A549 (cell line): ENCODE results near the gene P4HA3. TPM values are rescaled to one million over a fixed set of nuclear protein-coding genes. Genes with fewer than 3 reads are reported as not detected.
A peak's percentile ranks its signal among the peaks of the same experiment; 100 is the strongest.

Source experiments
- ATAC-seq, 2 experiments: fragments of 200-7000 bp in 1 of 2; fragments of >200 bp in 1 of 2; cut with Nextera tagmentation in 1 of 2; cut with Tn5 transposase in 1 of 2; 3 replicates each; pipeline versions ENCODE4 v1.8.0 to v1.9.1; 2018 to 2020; ENCODE audit warnings: mild to moderate bottlenecking in 1 of 2, moderate library complexity in 1 of 2
- CTCF ChIA-PET: fragments of 300-600 bp; sonication (Branson Sonifier 250); formaldehyde crosslinking; extraction: SDS; loops from one replicate; lab custom pipeline; 2021; ENCODE audit warnings: antibody characterized with exemption, inconsistent platforms; lab: Yijun Ruan, JAX
- POLR2A ChIA-PET: fragments of 350-600 bp; formaldehyde crosslinking; extraction: SDS; loops from one replicate; lab custom pipeline; 2021; ENCODE audit warnings: antibody characterized with exemption, inconsistent platforms; lab: Yijun Ruan, JAX
- DNase-seq, 2 experiments: peaks; one replicate each; pipeline versions ENCODE4 v3.0.0 to v3.0.0-alpha.2; 2011 to 2016; ENCODE audit warnings: low read depth in 1 of 2, low spot score in 1 of 2
- FAIRE-seq: peaks from 2 replicates; lab custom pipeline; 2011; peaks lifted over from hg19 to GRCh38; lab: Jason Lieb, UNC
- H3K27ac ChIP-seq, 2 experiments: fragments of >200 bp; sonication (Bioruptor Twin); formaldehyde crosslinking; 3 replicates each; pipeline ENCODE4 v1.5.1; 2016 to 2017
- H3K4me1 ChIP-seq: fragments of >200 bp; sonication (Bioruptor Twin); formaldehyde crosslinking; 3 replicates; pipeline ENCODE4 v1.6.1; 2016
- H3K4me2 ChIP-seq: fragments of >200 bp; sonication (Bioruptor Twin); formaldehyde crosslinking; 3 replicates; pipeline ENCODE4 v1.6.1; 2016
- H3K4me3 ChIP-seq: fragments of >200 bp; sonication (Bioruptor Twin); formaldehyde crosslinking; 3 replicates; pipeline ENCODE4 v1.5.1; 2016
- H3K9me3 ChIP-seq: fragments of >200 bp; sonication (Bioruptor Twin); formaldehyde crosslinking; 3 replicates; pipeline ENCODE4 v1.6.1; 2016
- ATOH8 ChIP-seq: fragments of 250-450 bp; sonication (Bioruptor Pico); IDR thresholded peaks from 2 replicates; pipeline ENCODE4 v1.5.0; 2020; ENCODE audit warnings: low read depth, mild to moderate bottlenecking, moderate library complexity
- CBX2 ChIP-seq: fragments of 200-600 bp; sonication (generic); IDR thresholded peaks from 2 replicates; pipeline ENCODE4 v1.6.1; 2016; ENCODE audit warnings: low read depth, mild to moderate bottlenecking, borderline replicate concordance
- CEBPB ChIP-seq, 2 experiments: fragments of >200 bp in 1 of 2; sonication (Bioruptor Twin) in 1 of 2; formaldehyde crosslinking in 1 of 2; IDR thresholded peaks; 2 replicates each; pipeline ENCODE4 v1.6.1; 2012 to 2016
- CHD2 ChIP-seq: fragments of 150-350 bp; IDR thresholded peaks from 2 replicates; pipeline ENCODE4 v1.6.1; 2014; ENCODE audit warnings: low read length; ENCODE audit not compliant: partially characterized antibody
- CHD4 ChIP-seq: fragments of 200-600 bp; sonication (generic); IDR thresholded peaks from 2 replicates; pipeline ENCODE4 v1.6.1; 2016; ENCODE audit warnings: antibody characterized with exemption, mild to moderate bottlenecking, borderline replicate concordance
- CTCF ChIP-seq: fragments of >200 bp; sonication (Bioruptor Twin); formaldehyde crosslinking; IDR thresholded peaks from 3 replicates; pipeline ENCODE4 v1.5.1; 2016
- EHF ChIP-seq: fragments of 250-450 bp; sonication (Bioruptor Pico); IDR thresholded peaks from 2 replicates; pipeline ENCODE4 v1.5.0; 2020; ENCODE audit warnings: mild to moderate bottlenecking
- FOSB ChIP-seq: fragments of 250-450 bp; sonication (Bioruptor Pico); IDR thresholded peaks from 2 replicates; pipeline ENCODE4 v1.5.0; 2020; ENCODE audit warnings: mild to moderate bottlenecking, moderate library complexity
- FOXS1 ChIP-seq: fragments of 250-450 bp; sonication (Bioruptor Pico); IDR thresholded peaks from 2 replicates; pipeline ENCODE4 v1.5.0; 2020; ENCODE audit warnings: mild to moderate bottlenecking, moderate library complexity
- GATA3 ChIP-seq: IDR thresholded peaks from 2 replicates; pipeline ENCODE4 v1.6.1; 2012; ENCODE audit warnings: borderline replicate concordance
- HES2 ChIP-seq: fragments of >200 bp; sonication (Bioruptor Twin); formaldehyde crosslinking; IDR thresholded peaks from 2 replicates; pipeline ENCODE4 v1.6.1; 2016
- HEYL ChIP-seq: fragments of 250-450 bp; sonication (Bioruptor Pico); IDR thresholded peaks from 2 replicates; pipeline ENCODE4 v1.8.0; 2021; ENCODE audit warnings: mild to moderate bottlenecking, moderate library complexity
- JUN ChIP-seq, 2 experiments: fragments of >200 bp; sonication (Bioruptor Twin); formaldehyde crosslinking; IDR thresholded peaks; 2 replicates in 1 of 2; 3 replicates in 1 of 2; pipeline ENCODE4 v1.6.1; 2016 to 2017
- MAFK ChIP-seq: fragments of 450-650 bp; IDR thresholded peaks from 2 replicates; pipeline ENCODE4 v1.6.1; 2014; ENCODE audit not compliant: partially characterized antibody
- MAZ ChIP-seq: fragments of 150-350 bp; IDR thresholded peaks from 2 replicates; pipeline ENCODE4 v1.6.1; 2014; ENCODE audit warnings: antibody characterized with exemption, low read depth, low read length, borderline replicate concordance
- PHF8 ChIP-seq: fragments of 200-600 bp; sonication (generic); IDR thresholded peaks from 2 replicates; pipeline ENCODE4 v1.6.1; 2016; ENCODE audit warnings: low read depth, mild to moderate bottlenecking, antibody characterized with exemption, moderate library complexity, borderline replicate concordance
- POLR2A ChIP-seq: IDR thresholded peaks from 2 replicates; pipeline ENCODE4 v1.6.1; 2012; ENCODE audit warnings: mild to moderate bottlenecking, low read length
- POLR2AphosphoS2 ChIP-seq: conservative IDR thresholded peaks from 2 replicates; pipeline ENCODE4 v1.6.1; 2012; ENCODE audit warnings: low read length, improper control_type of control experiment, inconsistent platforms
- RAD21 ChIP-seq, 2 experiments: fragments of >200 bp in 1 of 2; sonication (Bioruptor Twin) in 1 of 2; formaldehyde crosslinking in 1 of 2; IDR thresholded peaks in 1 of 2; conservative IDR thresholded peaks in 1 of 2; 2 replicates in 1 of 2; 3 replicates in 1 of 2; pipeline ENCODE4 v1.6.1; 2012 to 2018; ENCODE audit warnings: inconsistent platforms in 1 of 2
- RARB ChIP-seq: fragments of 250-450 bp; sonication (Bioruptor Pico); IDR thresholded peaks from 2 replicates; pipeline ENCODE4 v1.8.0; 2021; ENCODE audit warnings: mild to moderate bottlenecking, moderate library complexity
- RCOR1 ChIP-seq: fragments of 150-350 bp; IDR thresholded peaks from 2 replicates; pipeline ENCODE4 v1.6.1; 2014; ENCODE audit warnings: antibody characterized with exemption, low read length, low read depth
- SMC3 ChIP-seq: fragments of >200 bp; sonication (Bioruptor Twin); formaldehyde crosslinking; IDR thresholded peaks from 3 replicates; pipeline ENCODE4 v1.6.1; 2018; ENCODE audit warnings: inconsistent platforms
- ZFP36 ChIP-seq: fragments of 450-650 bp; IDR thresholded peaks from 2 replicates; pipeline ENCODE4 v1.6.1; 2014; ENCODE audit warnings: borderline replicate concordance; ENCODE audit not compliant: partially characterized antibody
- WGBS: methylation state at CpG from one replicate; pipeline ENCODE4 v1.1.6; 2017; ENCODE audit errors: missing lambda C conversion rate; 5-methylcytosine and 5-hydroxymethylcytosine counted together
- polyA minus RNA-seq: library from RNA; depleted of rRNA, polyadenylated mRNA; stranded (reverse); fragments of >200 nt; gene quantifications from 2 replicates; pipeline ENCODE4 v1.2.3, GENCODE V29; 2011; rRNA and poly(A)+ RNA removed
- polyA plus RNA-seq, 4 experiments: library from polyadenylated mRNA; depleted of rRNA in 3 of 4; stranded (reverse); fragments of >200 nt; fragmentation: RNase III in 1 of 4; extraction: RNeasy Plus Mini Kit Qiagen cat#74134 plus additional on column Dnase treatment in 1 of 4; gene quantifications; 2 replicates in 3 of 4; 3 replicates in 1 of 4; pipeline ENCODE4 v1.2.3, GENCODE V29; 2011 to 2017
- TF ChIP-seq, protein P1 (sequence below): IDR thresholded peaks from 2 replicates; pipeline ENCODE4 v1.6.1; 2012
- TF ChIP-seq, protein P2 (sequence below): IDR thresholded peaks from 2 replicates; pipeline ENCODE4 v1.6.1; 2012; ENCODE audit warnings: low read depth, borderline replicate concordance

P4HA3 gene
- polyA plus RNA-seq (2011; rRNA removed) (50.4 and 58.5 TPM in 2 replicates), polyA plus RNA-seq (2017; fragmentation: RNase III; extraction: RNeasy Plus Mini Kit Qiagen cat#74134 plus additional on column Dnase treatment) (32.3 to 53.1 TPM (median 48.1 TPM) in 3 replicates), polyA minus RNA-seq (24.5 and 33.6 TPM in 2 replicates)
- polyA plus RNA-seq (2012; cell fraction: cytosol; rRNA removed), result 24.8 and 28.3 TPM in 2 replicates
- 31.4 and 44.4 TPM in 2 replicates for polyA plus RNA-seq (2012; cell fraction: nucleus; rRNA removed)

DNA sequence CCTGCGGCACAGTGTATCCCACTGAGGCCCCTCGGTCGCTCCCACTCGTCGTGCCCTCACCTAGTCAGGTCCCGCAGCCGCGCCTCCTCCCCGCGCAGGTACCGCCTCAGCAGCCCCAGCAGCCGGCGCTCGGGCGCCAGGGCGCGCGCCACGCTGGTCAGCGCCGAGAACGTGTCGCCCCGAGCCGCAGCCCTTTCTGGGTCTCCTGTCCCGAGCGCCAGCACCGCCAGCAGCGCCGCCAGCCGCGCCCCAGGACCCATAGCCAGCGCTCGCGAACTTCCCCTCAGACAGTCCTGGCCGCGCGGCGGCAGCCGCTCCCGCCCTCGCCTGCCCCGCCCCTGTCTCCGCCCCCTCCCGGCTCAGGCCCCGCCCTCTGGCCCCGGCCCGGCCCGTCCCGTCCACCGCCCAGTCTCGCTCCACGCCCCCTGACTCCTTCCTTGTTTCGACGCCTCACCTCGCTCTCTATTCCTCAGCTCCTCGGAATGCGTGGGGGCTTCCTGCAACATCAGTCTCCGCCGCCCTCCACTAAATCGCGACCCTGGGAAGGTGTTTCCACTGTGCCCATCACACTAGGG is at the start of gene P4HA3:
Gene P4HA3, minus strand, starts transcription at position 289 of the 575 bp plus-strand sequence. Its CDS starts 29 bp downstream, at position 260.
- CTCF ChIA-PET, result interaction anchor here (0.6 to 3.1 kb wide), 6 partner anchors 31 to 138 kb away, joined by 3 to 11 read pairs (median 3); no protein-coding TSS in a partner anchor

GRCh38 chr11:74357449-74357848 is 46.0 kb upstream of the P4HA3 start:
- FAIRE-seq (no peak), DNase-seq (no peak), ATAC-seq (no peak)
- CTCF ChIA-PET, result interaction anchor here (0.5 to 2.0 kb wide), 4 partner anchors 10 to 717 kb away, joined by 3 to 5 read pairs (median 4); no protein-coding TSS in a partner anchor
- no peaks in the 10 kb centered on the region for H3K4me1 ChIP-seq
- H3K9me3 ChIP-seq, result peaks cover 6% of the 10 kb centered on the region; the same call in 1 of the 3 replicates
- TF ChIP-seq PHF8 (no peak), RARB (CRISPR knock-in tag) (no peak), MAZ (no peak), HES2 (no peak), CEBPB (IDR thresholded peaks at IDR 0.05) (no peak), EHF (CRISPR knock-in tag) (no peak), MAFK (no peak), CBX2 (no peak), FOSB (CRISPR knock-in tag) (no peak), RCOR1 (no peak)
- TF ChIP-seq, protein P1, sequence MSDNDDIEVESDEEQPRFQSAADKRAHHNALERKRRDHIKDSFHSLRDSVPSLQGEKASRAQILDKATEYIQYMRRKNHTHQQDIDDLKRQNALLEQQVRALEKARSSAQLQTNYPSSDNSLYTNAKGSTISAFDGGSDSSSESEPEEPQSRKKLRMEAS, result no peak
- POLR2A ChIA-PET, result no interaction called here
- WGBS, result 85% methylated on average over 1 of the region's 1 CpG
- no peak overlapping the region for H3K4me3 ChIP-seq
- no peak overlapping the region for H3K27ac ChIP-seq
- no peak overlapping the region for H3K4me2 ChIP-seq

More for the DNA sequence above, at the start of gene P4HA3:
- H3K4me1 ChIP-seq, result peaks cover 50% of the 10 kb centered on the region
- peak within 1 kb of the TSS; percentile 77 for H3K4me3 ChIP-seq
- no peak for FAIRE-seq
- DNase-seq, result peak; percentile 64 to 77
- peak within 1 kb of the TSS; percentile 91 to 94 for H3K27ac ChIP-seq
- 22% methylated on average over 24 of the region's 62 CpGs for WGBS
- TF ChIP-seq POLR2AphosphoS2, result no peak
- TF ChIP-seq SMC3, result peak; percentile 67
- TF ChIP-seq CEBPB (IDR thresholded peaks at IDR 0.05), result no peak
- peak; percentile 29 for TF ChIP-seq CTCF
- TF ChIP-seq, protein P1, result peak; percentile 94
- TF ChIP-seq POLR2A, result peak; percentile 31
- TF ChIP-seq CHD4, result no peak
- TF ChIP-seq MAFK, result no peak
- no peak for TF ChIP-seq HEYL
- peak in 1 of 2 experiments; percentile 58; a peak in 3 of 5 replicates for TF ChIP-seq RAD21 (conservative IDR thresholded peaks at IDR 0.05 in 1 of 2, IDR thresholded peaks at IDR 0.05 in 1 of 2)
- no peak for TF ChIP-seq CHD2
- TF ChIP-seq GATA3, result no peak
- no peak for TF ChIP-seq FOXS1 (CRISPR knock-in tag)
- no peak for TF ChIP-seq ATOH8 (CRISPR knock-in tag)
- TF ChIP-seq ZFP36, result no peak
- TF ChIP-seq, protein P2, sequence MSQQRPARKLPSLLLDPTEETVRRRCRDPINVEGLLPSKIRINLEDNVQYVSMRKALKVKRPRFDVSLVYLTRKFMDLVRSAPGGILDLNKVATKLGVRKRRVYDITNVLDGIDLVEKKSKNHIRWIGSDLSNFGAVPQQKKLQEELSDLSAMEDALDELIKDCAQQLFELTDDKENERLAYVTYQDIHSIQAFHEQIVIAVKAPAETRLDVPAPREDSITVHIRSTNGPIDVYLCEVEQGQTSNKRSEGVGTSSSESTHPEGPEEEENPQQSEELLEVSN, result peak; percentile 91
- peak in 1 of 2 experiments; percentile 73; a peak in 3 of 5 replicates for TF ChIP-seq JUN (IDR thresholded peaks at IDR 0.05)
- POLR2A ChIA-PET, result interaction anchor here (0.6 kb wide), 1 partner anchor 13 kb away, joined by 3 read pairs; no protein-coding TSS in a partner anchor
- peaks cover 27% of the 10 kb centered on the region for H3K9me3 ChIP-seq
- ATAC-seq, result peak; percentile 91 to 97
- peak within 1 kb of the TSS; percentile 89 for H3K4me2 ChIP-seq
